Right lobe of liver (tissue), 4 donors: ENCODE measurements around the gene EXOC2.

Source experiments
- CTCF ChIP-seq, 4 donors: fragments of 200-600 bp in 3 of 4; fragments of 450-650 bp in 1 of 4; IDR thresholded peaks; one replicate each; pipeline versions ENCODE4 v1.5.1 to v1.8.0; 2016 to 2022; ENCODE audit warnings: antibody characterized with exemption in 4 of 4, mild to moderate bottlenecking in 2 of 4
- POLR2A ChIP-seq: fragments of 450-650 bp; IDR thresholded peaks from one replicate; pipeline ENCODE4 v1.6.1; 2017; ENCODE audit warnings: antibody characterized with exemption, mild to moderate bottlenecking
- donor health status: DM: no; HTN: no; CAD: no.
- donor health status: DM: no; HTN: no; CAD: no.
- donor health status: DM: no; HTN: yes; CAD: no.

- TF ChIP-seq CTCF (IDR thresholded peaks at IDR 0.05) = no peak
- no peak for TF ChIP-seq POLR2A
These were observed 110.6 kb downstream of the EXOC2 start for GRCh38 chr6:582370-582769.
